PFSK-1 (cell line): ENCODE measurements around the gene SLC25A52.

Experiments
- FOXP2 ChIP-seq: optimal IDR thresholded peaks from 2 replicates; pipeline ENCODE3; 2011; ENCODE audit warnings: borderline replicate concordance, control low read depth, inconsistent platforms; ENCODE audit not compliant: insufficient read depth; ENCODE audit errors: extremely low read length, extremely low read depth
- POLR2AphosphoS5 ChIP-seq: IDR thresholded peaks from 2 replicates; pipeline ENCODE4 v1.6.1; 2012; ENCODE audit warnings: low read depth, mild to moderate bottlenecking, control low read depth, low read length, moderate library complexity
- SIN3A ChIP-seq: IDR thresholded peaks from 2 replicates; pipeline ENCODE4 v1.6.1; 2012; ENCODE audit warnings: mild to moderate bottlenecking, low read length, moderate library complexity, borderline replicate concordance; ENCODE audit not compliant: insufficient read depth
- TAF1 ChIP-seq: IDR thresholded peaks from 2 replicates; pipeline ENCODE4 v1.6.1; 2012; ENCODE audit warnings: low read length, control low read depth, borderline replicate concordance; ENCODE audit not compliant: insufficient read depth
- TF ChIP-seq, protein P1 (sequence below), 2 experiments: IDR thresholded peaks; 2 replicates each; pipeline versions ENCODE4 v1.6.1 to v1.8.0; 2011 to 2012; ENCODE audit warnings: low read depth in 2 of 2, low read length in 2 of 2, control low read depth in 1 of 2, inconsistent platforms in 1 of 2, mild to moderate bottlenecking in 1 of 2, moderate library complexity in 1 of 2; ENCODE audit not compliant: insufficient read depth in 1 of 2

SLC25A52 gene

GRCh38 chr18:31740180-31740579 lies 20.5 kb downstream of the SLC25A52 start:
- TF ChIP-seq SIN3A (no peak), FOXP2 (no peak), POLR2AphosphoS5 (no peak), TAF1 (no peak)
- TF ChIP-seq, protein P1, sequence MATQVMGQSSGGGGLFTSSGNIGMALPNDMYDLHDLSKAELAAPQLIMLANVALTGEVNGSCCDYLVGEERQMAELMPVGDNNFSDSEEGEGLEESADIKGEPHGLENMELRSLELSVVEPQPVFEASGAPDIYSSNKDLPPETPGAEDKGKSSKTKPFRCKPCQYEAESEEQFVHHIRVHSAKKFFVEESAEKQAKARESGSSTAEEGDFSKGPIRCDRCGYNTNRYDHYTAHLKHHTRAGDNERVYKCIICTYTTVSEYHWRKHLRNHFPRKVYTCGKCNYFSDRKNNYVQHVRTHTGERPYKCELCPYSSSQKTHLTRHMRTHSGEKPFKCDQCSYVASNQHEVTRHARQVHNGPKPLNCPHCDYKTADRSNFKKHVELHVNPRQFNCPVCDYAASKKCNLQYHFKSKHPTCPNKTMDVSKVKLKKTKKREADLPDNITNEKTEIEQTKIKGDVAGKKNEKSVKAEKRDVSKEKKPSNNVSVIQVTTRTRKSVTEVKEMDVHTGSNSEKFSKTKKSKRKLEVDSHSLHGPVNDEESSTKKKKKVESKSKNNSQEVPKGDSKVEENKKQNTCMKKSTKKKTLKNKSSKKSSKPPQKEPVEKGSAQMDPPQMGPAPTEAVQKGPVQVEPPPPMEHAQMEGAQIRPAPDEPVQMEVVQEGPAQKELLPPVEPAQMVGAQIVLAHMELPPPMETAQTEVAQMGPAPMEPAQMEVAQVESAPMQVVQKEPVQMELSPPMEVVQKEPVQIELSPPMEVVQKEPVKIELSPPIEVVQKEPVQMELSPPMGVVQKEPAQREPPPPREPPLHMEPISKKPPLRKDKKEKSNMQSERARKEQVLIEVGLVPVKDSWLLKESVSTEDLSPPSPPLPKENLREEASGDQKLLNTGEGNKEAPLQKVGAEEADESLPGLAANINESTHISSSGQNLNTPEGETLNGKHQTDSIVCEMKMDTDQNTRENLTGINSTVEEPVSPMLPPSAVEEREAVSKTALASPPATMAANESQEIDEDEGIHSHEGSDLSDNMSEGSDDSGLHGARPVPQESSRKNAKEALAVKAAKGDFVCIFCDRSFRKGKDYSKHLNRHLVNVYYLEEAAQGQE (IDR thresholded peaks at IDR 0.05; ENCODE audit: insufficient read depth in 1 of 2, low read depth in 2 of 2, low read length in 2 of 2), result no peak

- TF ChIP-seq, protein P1 (IDR thresholded peaks at IDR 0.05; ENCODE audit: insufficient read depth in 1 of 2, low read depth in 2 of 2, low read length in 2 of 2), result no peak
- TF ChIP-seq TAF1 (no peak), POLR2AphosphoS5 (no peak), FOXP2 (no peak), SIN3A (no peak)
Measured at GRCh38 chr18:31739651-31740050, 21.0 kb downstream of the SLC25A52 start.

GRCh38 chr18:31738460-31739407 lies 21.9 kb downstream of the SLC25A52 start:
- no peak for TF ChIP-seq SIN3A
- no peak for TF ChIP-seq POLR2AphosphoS5
- no peak for TF ChIP-seq FOXP2
- no peak for TF ChIP-seq TAF1
- TF ChIP-seq, protein P1 (IDR thresholded peaks at IDR 0.05; ENCODE audit: insufficient read depth in 1 of 2, low read depth in 2 of 2, low read length in 2 of 2), result no peak

GRCh38 chr18:31736630-31737029 lies 24.1 kb downstream of the SLC25A52 start:
- no peak for TF ChIP-seq FOXP2

DNA sequence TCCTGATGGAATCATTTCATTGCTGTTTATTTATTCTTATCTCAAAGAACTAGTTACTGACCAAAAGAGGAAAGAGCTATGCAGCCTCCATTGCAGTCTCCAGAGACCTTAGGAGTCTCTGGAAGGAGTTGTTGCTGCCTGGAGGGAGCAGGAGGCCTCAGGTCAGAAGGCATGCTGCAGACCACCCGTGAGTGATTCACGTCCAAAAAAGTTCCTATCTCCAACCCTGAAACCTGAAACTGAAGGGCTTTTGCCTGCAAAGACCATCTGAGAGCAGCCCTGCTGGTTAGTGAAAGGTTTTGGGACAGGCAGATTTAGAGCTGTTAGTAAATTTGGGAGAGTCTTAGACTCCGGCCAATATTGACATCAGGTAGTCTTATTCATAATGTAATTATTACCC lies 29.1 kb downstream of the SLC25A52 start:
- TF ChIP-seq FOXP2, result no peak
- TF ChIP-seq, protein P1 (IDR thresholded peaks at IDR 0.05; ENCODE audit: insufficient read depth in 1 of 2, low read depth in 2 of 2, low read length in 2 of 2), result no peak
- TF ChIP-seq TAF1, result no peak
- no peak for TF ChIP-seq POLR2AphosphoS5
- TF ChIP-seq SIN3A, result no peak
